Ammon's horn (tissue), 1 donor: Measurements from ENCODE around the gene SLC27A6.
A peak's percentile ranks its signal among the peaks of the same experiment; 100 is the strongest.

ENCODE experiments used
- DNase-seq: peaks from one replicate; pipeline ENCODE4 v3.0.0-alpha.2; 2016; ENCODE audit warnings: low spot score

SLC27A6 gene

GRCh38 chr5:129063483-129064113 is 98.3 kb downstream of the SLC27A6 start:
- DNase-seq: peak; percentile 69

GRCh38 chr5:129065721-129066120 is 100.4 kb downstream of the SLC27A6 start:
- no peak for DNase-seq

- no peak for DNase-seq
Measured at GRCh38 chr5:129067745-129068144, 102.5 kb downstream of the SLC27A6 start.

GRCh38 chr5:129069292-129069691 is 104.0 kb downstream of the SLC27A6 start:
- DNase-seq: no peak

- no peak for DNase-seq
Measured at GRCh38 chr5:129073111-129073510, 107.8 kb downstream of the SLC27A6 start.

GRCh38 chr5:129074903-129075302 is 109.6 kb downstream of the SLC27A6 start:
- DNase-seq: no peak

- no peak for DNase-seq
Measured at GRCh38 chr5:129077433-129078075, 112.3 kb downstream of the SLC27A6 start.

- no peak for DNase-seq
Measured at GRCh38 chr5:129078247-129078646, 113.0 kb downstream of the SLC27A6 start.

GRCh38 chr5:129078660-129079059 is 113.4 kb downstream of the SLC27A6 start:
- DNase-seq: no peak

- peak; percentile 43 for DNase-seq
Measured at GRCh38 chr5:129079496-129079895, 114.2 kb downstream of the SLC27A6 start.

GRCh38 chr5:129080766-129081165 is 115.5 kb downstream of the SLC27A6 start:
- DNase-seq: no peak

- DNase-seq: no peak
Measured at GRCh38 chr5:129082225-129083136, 117.2 kb downstream of the SLC27A6 start.
